Breast epithelium (tissue), 4 donors: ENCODE results near the gene PRDM16. TPM values are rescaled to one million over a fixed set of nuclear protein-coding genes. Genes with fewer than 3 reads are reported as not detected.
"Not testable (repeated sequence)": the region's sequence is repeated elsewhere in the genome, so short reads cannot be mapped to it uniquely, and the experiment has no call there.

Source experiments
- DNase-seq, 2 donors: peaks; one replicate each; pipeline ENCODE4 v3.0.0-alpha.2; 2019; ENCODE audit warnings: low spot score in 2 of 2
- H3K27ac ChIP-seq, 2 donors: fragments of 200-600 bp; sonication (generic) in 1 of 2; one replicate each; pipeline ENCODE4 v1.5.1; 2016 to 2019; ENCODE audit warnings: mild to moderate bottlenecking in 1 of 2
- H3K27me3 ChIP-seq, 2 donors: fragments of 200-600 bp; sonication (generic) in 1 of 2; one replicate each; pipeline versions ENCODE4 v1.5.1 to v1.6.0; 2017 to 2019; ENCODE audit warnings: control low read depth in 1 of 2, mild to moderate bottlenecking in 1 of 2
- H3K36me3 ChIP-seq: fragments of 200-600 bp; one replicate; pipeline ENCODE4 v1.5.1; 2019
- H3K4me1 ChIP-seq, 2 donors: fragments of 200-600 bp; sonication (generic); one replicate each; pipeline ENCODE4 v1.5.1; 2016 to 2019; ENCODE audit warnings: control low read depth in 1 of 2
- H3K4me3 ChIP-seq, 3 donors: fragments of 200-600 bp; sonication (generic); 1 replicate in 2 of 3; 2 replicates in 1 of 3; pipeline ENCODE4 v1.5.1; 2016 to 2019; ENCODE audit warnings: mild to moderate bottlenecking in 3 of 3, moderate library complexity in 2 of 3
- H3K9me3 ChIP-seq, 2 donors: fragments of 200-600 bp; sonication (generic) in 1 of 2; one replicate each; pipeline ENCODE4 v1.5.1; 2016 to 2019; ENCODE audit warnings: control low read depth in 1 of 2
- POLR2A ChIP-seq: fragments of 450-650 bp; IDR thresholded peaks from one replicate; pipeline ENCODE4 v1.6.1; 2016; ENCODE audit warnings: antibody characterized with exemption, mild to moderate bottlenecking, moderate library complexity
- POLR2AphosphoS5 ChIP-seq, 3 donors: sonication (generic); formaldehyde crosslinking; IDR thresholded peaks; one replicate each; pipeline ENCODE4 v1.6.1; 2017; ENCODE audit warnings: antibody characterized with exemption in 3 of 3
- intact Hi-C: fragments of 100-400 bp; cut with DNase I; formaldehyde crosslinking; loops from one replicate; pipeline ENCODE4 v1.15.1; 2023; ENCODE audit warnings: low total_unique reads
- total RNA-seq, 3 donors: library from RNA; depleted of rRNA; stranded (reverse); fragments of >200 nt; gene quantifications; one replicate each; pipeline ENCODE4 v1.1.0, GENCODE V29; 2016
- TF ChIP-seq, protein P1 (sequence below), 3 donors: fragments of 450-650 bp; IDR thresholded peaks; one replicate each; pipeline ENCODE4 v1.5.1; 2016 to 2017; ENCODE audit warnings: antibody characterized with exemption in 3 of 3, mild to moderate bottlenecking in 3 of 3, moderate library complexity in 3 of 3

The PRDM16 gene
- total RNA-seq, 3 donors from 2014 or later, result 0.48 to 3.8 (median 3.6) TPM

DNA sequence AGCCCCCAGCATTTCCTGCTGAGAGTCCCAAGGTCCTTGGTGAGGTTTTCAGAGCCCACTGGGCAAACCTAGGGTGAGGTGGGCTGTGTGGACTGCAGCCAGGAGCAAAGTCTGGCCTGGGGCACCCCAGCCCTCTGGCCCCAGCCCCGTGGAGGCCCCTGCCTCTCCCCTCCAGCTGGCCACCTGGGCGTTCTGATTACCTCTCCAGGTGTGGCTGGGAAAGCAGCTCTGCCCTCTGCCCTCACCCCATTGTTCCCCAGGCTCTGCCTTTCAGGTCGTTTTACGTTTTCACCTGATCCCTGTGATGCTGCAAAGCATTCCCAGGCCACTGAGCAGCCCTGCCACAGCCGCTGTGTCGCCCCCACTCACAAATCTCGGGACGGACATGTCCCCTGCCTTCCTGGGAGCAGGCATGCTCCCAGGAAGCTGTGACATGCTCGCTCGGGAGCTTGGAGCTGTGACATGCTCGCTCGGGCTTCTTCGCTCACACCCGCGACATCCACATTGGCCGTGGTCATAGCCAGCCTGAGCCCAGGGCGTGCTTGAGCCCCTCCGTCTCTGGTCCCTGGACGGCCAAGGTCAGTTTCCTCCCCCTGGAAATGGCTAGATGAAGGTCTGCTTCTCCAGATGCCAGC, 216.2 kb downstream of the PRDM16 start:
- intact Hi-C loops, result no loop called here
- TF ChIP-seq, protein P1, sequence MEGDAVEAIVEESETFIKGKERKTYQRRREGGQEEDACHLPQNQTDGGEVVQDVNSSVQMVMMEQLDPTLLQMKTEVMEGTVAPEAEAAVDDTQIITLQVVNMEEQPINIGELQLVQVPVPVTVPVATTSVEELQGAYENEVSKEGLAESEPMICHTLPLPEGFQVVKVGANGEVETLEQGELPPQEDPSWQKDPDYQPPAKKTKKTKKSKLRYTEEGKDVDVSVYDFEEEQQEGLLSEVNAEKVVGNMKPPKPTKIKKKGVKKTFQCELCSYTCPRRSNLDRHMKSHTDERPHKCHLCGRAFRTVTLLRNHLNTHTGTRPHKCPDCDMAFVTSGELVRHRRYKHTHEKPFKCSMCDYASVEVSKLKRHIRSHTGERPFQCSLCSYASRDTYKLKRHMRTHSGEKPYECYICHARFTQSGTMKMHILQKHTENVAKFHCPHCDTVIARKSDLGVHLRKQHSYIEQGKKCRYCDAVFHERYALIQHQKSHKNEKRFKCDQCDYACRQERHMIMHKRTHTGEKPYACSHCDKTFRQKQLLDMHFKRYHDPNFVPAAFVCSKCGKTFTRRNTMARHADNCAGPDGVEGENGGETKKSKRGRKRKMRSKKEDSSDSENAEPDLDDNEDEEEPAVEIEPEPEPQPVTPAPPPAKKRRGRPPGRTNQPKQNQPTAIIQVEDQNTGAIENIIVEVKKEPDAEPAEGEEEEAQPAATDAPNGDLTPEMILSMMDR (IDR thresholded peaks at IDR 0.05), result no peak
- TF ChIP-seq POLR2A, result no peak
- no peak for TF ChIP-seq POLR2AphosphoS5 (IDR thresholded peaks at IDR 0.05)
- no peaks in the 10 kb centered on the region for H3K4me1 ChIP-seq
- DNase-seq, result no peak
- H3K4me3 ChIP-seq, result no peak overlapping the region
- no peaks in the 10 kb centered on the region for H3K36me3 ChIP-seq
- H3K9me3 ChIP-seq, result no peaks in the 10 kb centered on the region
- no peak overlapping the region for H3K27ac ChIP-seq
- H3K27me3 ChIP-seq, result peaks cover 3 to 81% of the 10 kb centered on the region in 2 donors

DNA sequence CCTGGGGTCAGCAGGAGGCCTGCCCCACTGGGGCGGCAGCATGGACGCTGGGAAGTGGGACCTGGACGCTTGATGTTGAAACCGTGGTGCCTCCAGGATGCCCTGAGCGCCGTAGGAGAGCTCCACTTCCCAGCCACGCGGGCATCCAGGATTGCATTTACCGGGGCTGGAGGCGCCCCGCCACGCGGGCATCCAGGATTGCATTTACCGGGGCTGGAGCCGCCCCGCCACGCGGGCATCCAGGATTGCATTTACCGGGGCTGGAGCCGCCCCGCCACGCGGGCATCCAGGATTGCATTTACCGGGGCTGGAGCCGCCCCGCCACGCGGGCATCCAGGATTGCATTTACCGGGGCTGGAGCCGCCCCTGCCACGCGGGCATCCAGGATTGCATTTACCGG, 218.1 kb downstream of the PRDM16 start:
- DNase-seq, H3K27ac ChIP-seq, intact Hi-C loops, H3K4me1 ChIP-seq, H3K9me3 ChIP-seq, H3K36me3 ChIP-seq, H3K4me3 ChIP-seq: not testable (repeated sequence)
- peaks cover 3 to 90% of the 10 kb centered on the region in 2 donors for H3K27me3 ChIP-seq

DNA sequence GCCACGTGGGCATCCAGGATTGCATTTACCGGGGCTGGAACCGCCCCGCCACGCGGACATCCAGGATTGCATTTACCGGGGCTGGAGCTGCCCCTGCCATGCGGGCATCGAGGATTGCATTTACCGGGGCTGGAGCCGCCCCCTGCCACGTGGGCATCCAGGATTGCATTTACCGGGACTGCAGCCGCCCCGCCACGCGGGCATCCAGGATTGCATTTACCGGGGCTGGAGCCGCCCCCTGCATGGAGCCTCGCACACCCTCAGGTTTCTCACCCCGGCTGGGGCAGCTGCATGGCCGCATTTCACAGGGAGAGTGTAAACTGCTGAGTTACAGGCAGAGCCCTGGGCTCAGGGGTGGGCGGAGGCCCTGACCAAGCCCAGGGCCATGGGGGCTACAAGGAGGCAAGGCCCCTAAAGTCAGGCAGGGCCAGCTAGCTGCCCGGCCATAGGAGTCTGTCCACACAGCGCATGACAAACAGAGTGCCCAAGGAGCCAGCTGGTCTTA, 218.7 kb downstream of the PRDM16 start:
- H3K4me1 ChIP-seq, result no peaks in the 10 kb centered on the region
- TF ChIP-seq POLR2AphosphoS5 (IDR thresholded peaks at IDR 0.05) (no peak), POLR2A (no peak)
- TF ChIP-seq, protein P1 (IDR thresholded peaks at IDR 0.05), result no peak
- no peaks in the 10 kb centered on the region for H3K9me3 ChIP-seq
- no peak overlapping the region for H3K27ac ChIP-seq
- peaks cover 3 to 90% of the 10 kb centered on the region in 2 donors for H3K27me3 ChIP-seq
- no peak overlapping the region for H3K4me3 ChIP-seq
- no peak for DNase-seq
- no peaks in the 10 kb centered on the region for H3K36me3 ChIP-seq
- intact Hi-C loops, result no loop called here

DNA sequence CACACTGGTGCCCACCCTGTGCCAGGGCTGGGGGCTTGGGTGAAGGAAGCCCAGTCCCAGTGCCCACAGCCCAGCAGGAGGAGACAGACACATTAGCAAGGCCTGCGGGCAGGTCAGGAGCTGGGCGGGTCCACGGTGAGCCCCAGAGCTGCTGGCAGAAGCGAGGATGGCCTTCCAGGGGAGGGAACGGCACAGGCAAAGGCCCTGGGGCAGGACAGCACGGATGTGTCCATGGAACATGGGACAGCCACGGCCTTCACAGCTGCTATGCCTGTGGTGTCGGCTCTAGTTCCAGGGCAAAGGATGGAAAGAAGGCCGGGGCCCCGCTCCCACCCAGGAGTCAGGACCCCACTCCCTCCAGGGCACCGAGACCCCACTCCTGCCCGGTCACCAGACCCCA, 220.5 kb downstream of the PRDM16 start:
- H3K9me3 ChIP-seq, result no peaks in the 10 kb centered on the region
- no peaks in the 10 kb centered on the region for H3K36me3 ChIP-seq
- peaks cover 3 to 88% of the 10 kb centered on the region in 2 donors for H3K27me3 ChIP-seq
- H3K4me3 ChIP-seq, result no peak overlapping the region
- no peaks in the 10 kb centered on the region for H3K4me1 ChIP-seq
- TF ChIP-seq POLR2AphosphoS5 (IDR thresholded peaks at IDR 0.05), result no peak
- TF ChIP-seq POLR2A, result no peak
- intact Hi-C loops, result no loop called here
- no peak for DNase-seq
- no peak overlapping the region for H3K27ac ChIP-seq

DNA sequence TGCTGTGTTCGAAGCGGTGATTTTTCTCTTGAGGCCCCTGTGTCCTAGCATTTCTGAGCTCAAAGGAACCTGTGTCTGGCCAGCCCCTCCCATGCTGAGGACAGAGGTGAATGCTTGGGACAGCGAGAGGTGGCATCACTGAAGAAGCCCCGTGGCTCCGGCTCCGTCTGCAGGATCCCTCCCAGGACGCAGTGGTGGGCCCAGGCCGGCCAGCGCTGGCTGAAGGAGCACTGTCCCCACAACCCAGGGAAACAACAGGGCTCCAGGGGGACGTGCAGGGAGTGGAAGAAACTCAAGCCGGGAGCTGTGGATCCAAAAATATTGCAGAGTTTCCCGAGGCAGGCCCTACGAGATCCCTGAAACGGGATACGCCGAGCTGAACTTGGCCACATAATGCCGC, 221.4 kb downstream of the PRDM16 start:
- Histone ChIP-seq H3K27me3 (peaks cover 3 to 88% of the 10 kb centered on the region in 2 donors), H3K9me3 (no peaks in the 10 kb centered on the region), H3K4me3 (no peak overlapping the region), H3K27ac (no peak overlapping the region), H3K4me1 (no peaks in the 10 kb centered on the region), H3K36me3 (no peaks in the 10 kb centered on the region)
- TF ChIP-seq POLR2A (no peak), POLR2AphosphoS5 (IDR thresholded peaks at IDR 0.05) (no peak)
- TF ChIP-seq, protein P1 (IDR thresholded peaks at IDR 0.05), result no peak
- no peak for DNase-seq
- intact Hi-C loops, result no loop called here

DNA sequence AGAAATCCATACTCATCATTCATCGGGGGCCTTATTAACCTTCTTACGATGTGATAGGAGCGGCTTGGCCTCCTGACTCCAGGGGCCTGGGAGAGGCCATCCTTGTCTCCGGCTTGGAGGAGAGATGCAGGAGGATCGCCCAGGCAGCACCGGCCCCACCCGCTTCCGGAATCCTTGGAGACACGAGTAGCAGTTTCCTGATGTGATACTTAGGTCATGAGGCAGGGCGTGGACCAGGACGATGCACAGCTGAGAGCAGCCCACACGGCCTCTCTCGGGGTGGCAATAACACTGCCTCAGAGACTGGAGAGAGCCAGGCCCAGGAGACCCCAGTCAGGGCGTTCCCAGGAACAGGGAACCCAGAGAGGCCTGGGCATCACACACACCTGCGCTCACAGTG, 221.9 kb downstream of the PRDM16 start:
- intact Hi-C loops, result no loop called here
- no peaks in the 10 kb centered on the region for H3K4me1 ChIP-seq
- peaks cover 3 to 90% of the 10 kb centered on the region in 2 donors for H3K27me3 ChIP-seq
- no peak overlapping the region for H3K4me3 ChIP-seq
- no peak overlapping the region for H3K27ac ChIP-seq
- no peaks in the 10 kb centered on the region for H3K9me3 ChIP-seq
- no peaks in the 10 kb centered on the region for H3K36me3 ChIP-seq
- TF ChIP-seq, protein P1 (IDR thresholded peaks at IDR 0.05), result no peak
- no peak for TF ChIP-seq POLR2A
- no peak for TF ChIP-seq POLR2AphosphoS5 (IDR thresholded peaks at IDR 0.05)
- DNase-seq, result no peak
